ENCODE data around the gene SZT2. TPM values are rescaled to one million over a fixed set of nuclear protein-coding genes. Genes with fewer than 3 reads are reported as not detected.

SZT2 gene
- total and polyA plus RNA-seq, 10 of the 15 experiments (the other 5 are each of a cell fraction or from before 2014, with no cell fraction given), result 1.4 to 38.3 (median 12.7) TPM

DNA sequence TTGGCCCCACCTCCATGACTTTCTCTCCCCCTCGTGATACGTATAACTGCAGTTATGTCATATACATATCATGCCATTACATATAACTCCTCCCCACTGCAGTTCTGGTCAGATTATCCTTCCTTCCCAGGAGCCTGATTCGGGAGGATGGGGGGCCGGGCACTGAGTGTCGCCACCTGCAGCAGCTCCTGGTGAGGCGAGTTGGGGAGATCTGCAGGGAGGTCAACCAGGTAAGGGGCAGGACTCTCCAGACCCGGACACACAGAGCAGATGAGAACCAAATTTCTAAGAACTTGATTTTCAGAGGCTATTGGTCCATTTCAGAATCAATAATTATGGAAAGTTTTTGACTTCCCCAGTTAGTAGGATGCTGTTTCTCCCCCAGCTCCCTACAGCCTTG is 44.6 kb downstream of the SZT2 start:
- Histone ChIP-seq H3K9me3 (replicated peaks; ENCODE audit: control insufficient read depth, insufficient read depth, low read length) (no peaks in the 10 kb centered on the region), H4K20me1 (ENCODE audit: control insufficient read depth, insufficient read depth) (0 out of 2 replicates have a peak, but pooled peaks cover 4% of the 10 kb centered on the region), H2AFZ (ENCODE audit: control insufficient read depth, low read depth, low read length) (no peak overlapping the region), H3K79me2 (ENCODE audit: control insufficient read depth, insufficient read depth, low read length) (no peaks in the 10 kb centered on the region), H3K9ac (ENCODE audit: control insufficient read depth, insufficient read depth, low read length) (no peak overlapping the region), H3K27me3 (replicated peaks in 1 of 2; ENCODE audit: control insufficient read depth in 2 of 2, insufficient read depth in 2 of 2, low read length in 1 of 2) (no peaks in the 10 kb centered on the region), H3K27ac (ENCODE audit: control insufficient read depth, insufficient read depth) (no peak overlapping the region), H3K36me3 (ENCODE audit: control insufficient read depth in 2 of 2, insufficient read depth in 2 of 2, low read length in 1 of 2) (peaks cover 18 to 36% of the 10 kb centered on the region in 2 experiments), H3K4me2 (ENCODE audit: control insufficient read depth, insufficient read depth) (no peak overlapping the region), H3K4me3 (no peak overlapping the region), H3K4me1 (ENCODE audit: control insufficient read depth, insufficient read depth, low read length) (no peaks in the 10 kb centered on the region)
- FAIRE-seq (no peak), DNase-seq (ENCODE audit: low read depth, low spot score) (no peak), ATAC-seq (no peak)
- BruUV-seq (replicated peaks), result no TSS peak
- ChIA-PET CTCF (interaction anchor here (0.6 kb wide), 1 partner anchor 73 kb away, joined by 3 read pairs; no protein-coding TSS in a partner anchor), RAD21 (ENCODE audit: unreplicated experiment) (no interaction called here), SMC1A (ENCODE audit: uncharacterized antibody, unreplicated experiment) (no interaction called here), POLR2A (no interaction called here)
- 93% methylated on average over 7 of the region's 7 CpGs for WGBS (ENCODE audit: insufficient coverage, insufficient replicate concordance, low lambda C conversion rate, missing lambda C conversion rate)
- intact Hi-C loops (cut with micrococcal nuclease; ENCODE audit: unreplicated experiment) (no loop called here), in situ Hi-C loops (cut with MboI) (no loop called here)
- no peak for TF ChIP-seq YY1 (IDR thresholded peaks at IDR 0.05; ENCODE audit: low read depth, low read length)
- no peak for TF ChIP-seq ZNF24 (IDR thresholded peaks at IDR 0.05)
- TF ChIP-seq SPI1 (IDR thresholded peaks at IDR 0.05; ENCODE audit: borderline replicate concordance, insufficient read depth, low read depth, low read length), result no peak
- no peak for TF ChIP-seq ATF7 (IDR thresholded peaks at IDR 0.05; ENCODE audit: low read depth)
- TF ChIP-seq CHD1 (IDR thresholded peaks at IDR 0.05; ENCODE audit: low read depth, low read length), result no peak
- TF ChIP-seq ZNF384 (IDR thresholded peaks at IDR 0.05; ENCODE audit: borderline replicate concordance, low read depth, low read length), result no peak
- TF ChIP-seq, protein P1, sequence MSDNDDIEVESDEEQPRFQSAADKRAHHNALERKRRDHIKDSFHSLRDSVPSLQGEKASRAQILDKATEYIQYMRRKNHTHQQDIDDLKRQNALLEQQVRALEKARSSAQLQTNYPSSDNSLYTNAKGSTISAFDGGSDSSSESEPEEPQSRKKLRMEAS (IDR thresholded peaks at IDR 0.05; ENCODE audit: low read depth, low read length), result no peak
- TF ChIP-seq MTA2 (IDR thresholded peaks at IDR 0.05; ENCODE audit: low read depth), result no peak
- no peak for TF ChIP-seq GABPA (IDR thresholded peaks at IDR 0.05; ENCODE audit: low read depth)
- no peak for TF ChIP-seq EED (IDR thresholded peaks at IDR 0.05; ENCODE audit: low read depth)
- TF ChIP-seq FOXK2 (IDR thresholded peaks at IDR 0.05), result no peak
- no peak for TF ChIP-seq MXI1 (IDR thresholded peaks at IDR 0.05; ENCODE audit: low read depth, low read length)
- no peak for TF ChIP-seq ASH2L (IDR thresholded peaks at IDR 0.05; ENCODE audit: borderline replicate concordance, low read depth)
- TF ChIP-seq CREM (IDR thresholded peaks at IDR 0.05; ENCODE audit: low read depth), result no peak
- TF ChIP-seq, protein P2, sequence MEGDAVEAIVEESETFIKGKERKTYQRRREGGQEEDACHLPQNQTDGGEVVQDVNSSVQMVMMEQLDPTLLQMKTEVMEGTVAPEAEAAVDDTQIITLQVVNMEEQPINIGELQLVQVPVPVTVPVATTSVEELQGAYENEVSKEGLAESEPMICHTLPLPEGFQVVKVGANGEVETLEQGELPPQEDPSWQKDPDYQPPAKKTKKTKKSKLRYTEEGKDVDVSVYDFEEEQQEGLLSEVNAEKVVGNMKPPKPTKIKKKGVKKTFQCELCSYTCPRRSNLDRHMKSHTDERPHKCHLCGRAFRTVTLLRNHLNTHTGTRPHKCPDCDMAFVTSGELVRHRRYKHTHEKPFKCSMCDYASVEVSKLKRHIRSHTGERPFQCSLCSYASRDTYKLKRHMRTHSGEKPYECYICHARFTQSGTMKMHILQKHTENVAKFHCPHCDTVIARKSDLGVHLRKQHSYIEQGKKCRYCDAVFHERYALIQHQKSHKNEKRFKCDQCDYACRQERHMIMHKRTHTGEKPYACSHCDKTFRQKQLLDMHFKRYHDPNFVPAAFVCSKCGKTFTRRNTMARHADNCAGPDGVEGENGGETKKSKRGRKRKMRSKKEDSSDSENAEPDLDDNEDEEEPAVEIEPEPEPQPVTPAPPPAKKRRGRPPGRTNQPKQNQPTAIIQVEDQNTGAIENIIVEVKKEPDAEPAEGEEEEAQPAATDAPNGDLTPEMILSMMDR (IDR thresholded peaks at IDR 0.05 in 2 of 3, conservative IDR thresholded peaks at IDR 0.05 in 1 of 3; ENCODE audit: control insufficient read depth in 2 of 3, extremely low read depth in 1 of 3, insufficient read depth in 1 of 3, low read depth in 3 of 3, low read length in 3 of 3), result no peak
- TF ChIP-seq POU2F2 (IDR thresholded peaks at IDR 0.05; ENCODE audit: borderline replicate concordance, low read depth, low read length), result no peak
- no peak for TF ChIP-seq NR2C2 (IDR thresholded peaks at IDR 0.05; ENCODE audit: borderline replicate concordance, control insufficient read depth, insufficient read length, low read depth)
- TF ChIP-seq, protein P3, sequence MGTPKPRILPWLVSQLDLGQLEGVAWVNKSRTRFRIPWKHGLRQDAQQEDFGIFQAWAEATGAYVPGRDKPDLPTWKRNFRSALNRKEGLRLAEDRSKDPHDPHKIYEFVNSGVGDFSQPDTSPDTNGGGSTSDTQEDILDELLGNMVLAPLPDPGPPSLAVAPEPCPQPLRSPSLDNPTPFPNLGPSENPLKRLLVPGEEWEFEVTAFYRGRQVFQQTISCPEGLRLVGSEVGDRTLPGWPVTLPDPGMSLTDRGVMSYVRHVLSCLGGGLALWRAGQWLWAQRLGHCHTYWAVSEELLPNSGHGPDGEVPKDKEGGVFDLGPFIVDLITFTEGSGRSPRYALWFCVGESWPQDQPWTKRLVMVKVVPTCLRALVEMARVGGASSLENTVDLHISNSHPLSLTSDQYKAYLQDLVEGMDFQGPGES (IDR thresholded peaks at IDR 0.05), result no peak
- TF ChIP-seq NR2F1 (conservative IDR thresholded peaks at IDR 0.05), result no peak
- no peak for TF ChIP-seq EZH2 (IDR thresholded peaks at IDR 0.05; ENCODE audit: borderline replicate concordance, control insufficient read depth, low read depth, low read length)

All from GM12878 (cell line).